Inflammatory macrophage (primary cell): ENCODE results near the gene AKT2.
"Not testable (repeated sequence)": the region's sequence is repeated elsewhere in the genome, so short reads cannot be mapped to it uniquely, and the experiment has no call there.

Source experiments
- DNase-seq, 2 donors: peaks; one replicate each; pipeline ENCODE4 v3.0.0-alpha.2; 2020 to 2022

Gene AKT2

GRCh38 chr19:40234429-40235237, 50.5 kb downstream of the AKT2 start:
- no peak for DNase-seq

- no peak for DNase-seq
Observed at GRCh38 chr19:40233811-40234389, 51.2 kb downstream of the AKT2 start.

- no peak for DNase-seq
Observed at GRCh38 chr19:40232949-40233810, 52.0 kb downstream of the AKT2 start.

GRCh38 chr19:40232479-40232878, 52.7 kb downstream of the AKT2 start:
- no peak for DNase-seq

GRCh38 chr19:40231544-40232424, 53.4 kb downstream of the AKT2 start:
- no peak for DNase-seq

GRCh38 chr19:40231057-40231456, 54.1 kb downstream of the AKT2 start:
- DNase-seq = no peak

GRCh38 chr19:40229926-40230417, 55.2 kb downstream of the AKT2 start:
- no peak for DNase-seq

- DNase-seq = no peak
Observed at GRCh38 chr19:40229484-40229883, 55.7 kb downstream of the AKT2 start.

- no peak for DNase-seq
Observed at GRCh38 chr19:40228863-40229262, 56.3 kb downstream of the AKT2 start.

- no peak for DNase-seq
Observed at GRCh38 chr19:40228346-40228745, 56.8 kb downstream of the AKT2 start.

GRCh38 chr19:40225440-40226305, 59.5 kb downstream of the AKT2 start:
- no peak for DNase-seq

- no peak for DNase-seq
Observed at GRCh38 chr19:40224342-40225150, 60.6 kb downstream of the AKT2 start.

- DNase-seq = no peak
Observed at GRCh38 chr19:40223135-40223822, 61.9 kb downstream of the AKT2 start.

GRCh38 chr19:40221858-40222619, 63.1 kb downstream of the AKT2 start:
- peak; percentile 94 to 95 for DNase-seq

- DNase-seq = no peak
Observed at GRCh38 chr19:40220674-40221073, 64.5 kb downstream of the AKT2 start.

GRCh38 chr19:40219721-40220276, 65.3 kb downstream of the AKT2 start:
- peak; percentile 47 to 51 for DNase-seq

GRCh38 chr19:40219029-40219428, 66.1 kb downstream of the AKT2 start:
- not testable (repeated sequence) for DNase-seq
